Naive B cell (primary cell): ENCODE results near the gene SPDYE17. TPM values are rescaled to one million over a fixed set of nuclear protein-coding genes. Genes with fewer than 3 reads are reported as not detected.
"Not testable (repeated sequence)": the region's sequence is repeated elsewhere in the genome, so short reads cannot be mapped to it uniquely, and the experiment has no call there.

Experiments used
- ATAC-seq, 2 donors: fragments of 150-1000 bp; cut with Tn5 transposase; 2 replicates each; pipeline ENCODE4 v1.10.0; 2021; ENCODE audit warnings: low read depth in 2 of 2, mild to moderate bottlenecking in 2 of 2, moderate library complexity in 2 of 2
- DNase-seq: peaks from one replicate; pipeline ENCODE4 v3.0.0; 2022
- H3K27ac Mint-ChIP-seq, 6 donors: one replicate each; pipeline ENCODE4 v1.8.0; 2020 to 2022; ENCODE audit warnings: mild to moderate bottlenecking in 6 of 6, mixed read lengths in 6 of 6, moderate library complexity in 5 of 6, inconsistent platforms in 2 of 6
- H3K27me3 Mint-ChIP-seq, 3 donors: one replicate each; pipeline ENCODE4 v1.8.0; 2021 to 2022; ENCODE audit warnings: mixed read lengths in 3 of 3, mild to moderate bottlenecking in 1 of 3
- H3K36me3 Mint-ChIP-seq, 2 donors: one replicate each; pipeline ENCODE4 v1.8.0; 2020 to 2022; ENCODE audit warnings: mixed read lengths in 2 of 2, inconsistent platforms in 1 of 2, mild to moderate bottlenecking in 1 of 2
- H3K4me1 Mint-ChIP-seq, 3 donors: one replicate each; pipeline ENCODE4 v1.8.0; 2020 to 2022; ENCODE audit warnings: mixed read lengths in 3 of 3, inconsistent platforms in 1 of 3, mild to moderate bottlenecking in 1 of 3, moderate library complexity in 1 of 3
- H3K4me3 Mint-ChIP-seq, 8 donors: one replicate each; pipeline ENCODE4 v1.8.0; 2020 to 2022; ENCODE audit warnings: mild to moderate bottlenecking in 8 of 8, mixed read lengths in 8 of 8, moderate library complexity in 8 of 8, inconsistent platforms in 2 of 8
- H3K9me3 Mint-ChIP-seq, 7 donors: one replicate each; pipeline ENCODE4 v1.8.0; 2020 to 2022; ENCODE audit warnings: mixed read lengths in 7 of 7, mild to moderate bottlenecking in 5 of 7, inconsistent platforms in 2 of 7, moderate library complexity in 1 of 7
- polyA plus RNA-seq, 6 donors: library from polyadenylated mRNA; unstranded; fragments of 300-500 nt; fragmentation: Illumina TruSeq; gene quantifications; one replicate each; pipeline ENCODE4 v1.2.3, GENCODE V29; 2021; ENCODE audit warnings: low read depth in 6 of 6

Gene SPDYE17
- polyA plus RNA-seq, 6 donors from 2014 or later, result not detected

GRCh38 chr7:76993831-76994230 is 38.3 kb downstream of the SPDYE17 start:
- DNase-seq, H3K4me1 Mint-ChIP-seq, H3K27ac Mint-ChIP-seq, H3K9me3 Mint-ChIP-seq, H3K36me3 Mint-ChIP-seq, H3K4me3 Mint-ChIP-seq, ATAC-seq, H3K27me3 Mint-ChIP-seq: not testable (repeated sequence)

GRCh38 chr7:76992871-76993270 is 39.3 kb downstream of the SPDYE17 start:
- H3K27me3 Mint-ChIP-seq, ATAC-seq, H3K36me3 Mint-ChIP-seq, H3K9me3 Mint-ChIP-seq, H3K4me1 Mint-ChIP-seq, H3K4me3 Mint-ChIP-seq, DNase-seq, H3K27ac Mint-ChIP-seq: not testable (repeated sequence)

GRCh38 chr7:76992204-76992603 is 40.0 kb downstream of the SPDYE17 start:
- H3K36me3 Mint-ChIP-seq, H3K9me3 Mint-ChIP-seq, H3K4me3 Mint-ChIP-seq, H3K27ac Mint-ChIP-seq, ATAC-seq, DNase-seq, H3K27me3 Mint-ChIP-seq, H3K4me1 Mint-ChIP-seq: not testable (repeated sequence)

- not testable (repeated sequence) for H3K27ac Mint-ChIP-seq, DNase-seq, H3K9me3 Mint-ChIP-seq, H3K27me3 Mint-ChIP-seq, H3K4me1 Mint-ChIP-seq, H3K36me3 Mint-ChIP-seq, ATAC-seq, H3K4me3 Mint-ChIP-seq
These were observed 42.0 kb downstream of the SPDYE17 start for GRCh38 chr7:76990202-76990601.

GRCh38 chr7:76985924-76986717 is 46.0 kb downstream of the SPDYE17 start:
- H3K27ac Mint-ChIP-seq, H3K36me3 Mint-ChIP-seq, H3K4me1 Mint-ChIP-seq, H3K4me3 Mint-ChIP-seq, DNase-seq, H3K9me3 Mint-ChIP-seq, H3K27me3 Mint-ChIP-seq, ATAC-seq: not testable (repeated sequence)

GRCh38 chr7:76984784-76985136 is 47.4 kb downstream of the SPDYE17 start:
- not testable (repeated sequence) for H3K4me1 Mint-ChIP-seq, H3K36me3 Mint-ChIP-seq, H3K27me3 Mint-ChIP-seq, H3K27ac Mint-ChIP-seq, H3K9me3 Mint-ChIP-seq, H3K4me3 Mint-ChIP-seq, DNase-seq
- ATAC-seq, result peak; percentile 97 to 98

- not testable (repeated sequence) for H3K4me1 Mint-ChIP-seq, DNase-seq, H3K9me3 Mint-ChIP-seq, H3K36me3 Mint-ChIP-seq, ATAC-seq, H3K27me3 Mint-ChIP-seq, H3K4me3 Mint-ChIP-seq, H3K27ac Mint-ChIP-seq
These were observed 48.0 kb downstream of the SPDYE17 start for GRCh38 chr7:76983937-76984783.

- not testable (repeated sequence) for H3K9me3 Mint-ChIP-seq, H3K4me3 Mint-ChIP-seq, H3K27me3 Mint-ChIP-seq, H3K36me3 Mint-ChIP-seq, DNase-seq, H3K4me1 Mint-ChIP-seq, H3K27ac Mint-ChIP-seq, ATAC-seq
These were observed 48.8 kb downstream of the SPDYE17 start for GRCh38 chr7:76983333-76983732.

GRCh38 chr7:76982501-76982900 is 49.7 kb downstream of the SPDYE17 start:
- not testable (repeated sequence) for H3K36me3 Mint-ChIP-seq, H3K9me3 Mint-ChIP-seq, H3K4me3 Mint-ChIP-seq, H3K27ac Mint-ChIP-seq, ATAC-seq, H3K4me1 Mint-ChIP-seq, H3K27me3 Mint-ChIP-seq, DNase-seq

GRCh38 chr7:76981187-76981970 is 50.8 kb downstream of the SPDYE17 start:
- DNase-seq, H3K27me3 Mint-ChIP-seq, H3K4me1 Mint-ChIP-seq, H3K9me3 Mint-ChIP-seq, H3K36me3 Mint-ChIP-seq, ATAC-seq, H3K27ac Mint-ChIP-seq: not testable (repeated sequence)
- peak overlapping the region in 1 of 8 donors; percentile 71 for H3K4me3 Mint-ChIP-seq

- not testable (repeated sequence) for ATAC-seq, H3K4me1 Mint-ChIP-seq, DNase-seq, H3K27me3 Mint-ChIP-seq, H3K27ac Mint-ChIP-seq, H3K9me3 Mint-ChIP-seq, H3K4me3 Mint-ChIP-seq, H3K36me3 Mint-ChIP-seq
These were observed 51.6 kb downstream of the SPDYE17 start for GRCh38 chr7:76980576-76980975.

- H3K27me3 Mint-ChIP-seq, H3K36me3 Mint-ChIP-seq, H3K4me3 Mint-ChIP-seq, H3K27ac Mint-ChIP-seq, H3K9me3 Mint-ChIP-seq, ATAC-seq, DNase-seq, H3K4me1 Mint-ChIP-seq: not testable (repeated sequence)
These were observed 54.3 kb downstream of the SPDYE17 start for GRCh38 chr7:76977761-76978367.

- not testable (repeated sequence) for H3K36me3 Mint-ChIP-seq, H3K27ac Mint-ChIP-seq, ATAC-seq, DNase-seq, H3K4me3 Mint-ChIP-seq, H3K27me3 Mint-ChIP-seq, H3K4me1 Mint-ChIP-seq, H3K9me3 Mint-ChIP-seq
These were observed 57.2 kb downstream of the SPDYE17 start for GRCh38 chr7:76974793-76975579.
